GM23338 (cell line): ENCODE measurements around the gene BLOC1S3. TPM values are rescaled to one million over a fixed set of nuclear protein-coding genes. Genes with fewer than 3 reads are reported as not detected.

ENCODE experiments used
- ATAC-seq: fragments of 200-7000 bp; cut with Tn5 transposase; 3 replicates; pipeline ENCODE4 v1.9.1; 2020
- DNase-seq: peaks from one replicate; pipeline ENCODE4 v3.0.0-alpha.2; 2015; ENCODE audit warnings: low spot score
- H2AFZ ChIP-seq: fragments of 200-600 bp; sonication (generic); 2 replicates; pipeline ENCODE4 v1.8.0; 2016; ENCODE audit warnings: antibody characterized with exemption, mild to moderate bottlenecking, moderate library complexity
- H3F3A ChIP-seq: fragments of 200-600 bp; sonication (generic); replicated peaks from 2 replicates; pipeline ENCODE4 v1.8.0; 2017; ENCODE audit warnings: antibody characterized with exemption, mixed run types, low read depth
- H3K27ac ChIP-seq: fragments of 200-600 bp; sonication (generic); 2 replicates; pipeline ENCODE4 v1.6.1; 2016; ENCODE audit warnings: low read depth
- H3K27me3 ChIP-seq: fragments of 200-600 bp; sonication (generic); 2 replicates; pipeline ENCODE4 v1.8.0; 2016; ENCODE audit warnings: mild to moderate bottlenecking, mixed run types, moderate library complexity; ENCODE audit not compliant: insufficient read depth
- H3K36me3 ChIP-seq: fragments of 200-600 bp; sonication (generic); 2 replicates; pipeline ENCODE4 v1.8.0; 2016; ENCODE audit warnings: mild to moderate bottlenecking; ENCODE audit not compliant: insufficient read depth
- H3K4me1 ChIP-seq: fragments of 200-600 bp; sonication (generic); 2 replicates; pipeline ENCODE4 v1.8.0; 2016; ENCODE audit warnings: mild to moderate bottlenecking, moderate library complexity; ENCODE audit not compliant: insufficient read depth
- H3K4me2 ChIP-seq: fragments of 200-600 bp; sonication (generic); 2 replicates; pipeline ENCODE4 v1.7.1; 2017; ENCODE audit warnings: mixed run types
- H3K4me3 ChIP-seq: fragments of 200-600 bp; sonication (generic); 2 replicates; pipeline ENCODE4 v1.6.1; 2016; ENCODE audit warnings: mixed run types
- H3K79me2 ChIP-seq: fragments of 200-600 bp; sonication (generic); replicated peaks from 2 replicates; pipeline ENCODE4 v1.8.0; 2017; ENCODE audit warnings: mild to moderate bottlenecking; ENCODE audit not compliant: insufficient read depth
- H3K9me2 ChIP-seq: fragments of 200-600 bp; sonication (generic); 2 replicates; pipeline ENCODE4 v1.8.0; 2017; ENCODE audit not compliant: insufficient read depth
- H4K20me1 ChIP-seq: fragments of 200-600 bp; sonication (generic); replicated peaks from 2 replicates; pipeline ENCODE4 v1.8.0; 2017; ENCODE audit warnings: mild to moderate bottlenecking; ENCODE audit not compliant: insufficient read depth
- H3K27ac Mint-ChIP-seq: 2 replicates; pipeline ENCODE4 v1.8.0; 2020; ENCODE audit warnings: inconsistent platforms, mild to moderate bottlenecking, moderate library complexity, mixed read lengths
- H3K27me3 Mint-ChIP-seq: 3 replicates; pipeline ENCODE4 v1.8.0; 2022; ENCODE audit warnings: low read depth, mild to moderate bottlenecking, moderate library complexity, mixed read lengths, inconsistent platforms; ENCODE audit not compliant: insufficient read depth, poor library complexity
- H3K36me3 Mint-ChIP-seq: 3 replicates; pipeline ENCODE4 v1.8.0; 2021; ENCODE audit warnings: low read depth, mild to moderate bottlenecking, inconsistent platforms, moderate library complexity, mixed read lengths
- H3K4me1 Mint-ChIP-seq: 3 replicates; pipeline ENCODE4 v1.8.0; 2020; ENCODE audit warnings: mild to moderate bottlenecking, inconsistent platforms, mixed read lengths
- H3K4me3 Mint-ChIP-seq: 3 replicates; pipeline ENCODE4 v1.8.0; 2021; ENCODE audit warnings: moderate library complexity, mild to moderate bottlenecking, inconsistent platforms, mixed read lengths
- H3K9me3 Mint-ChIP-seq: 3 replicates; pipeline ENCODE4 v1.8.0; 2020; ENCODE audit warnings: moderate library complexity, mild to moderate bottlenecking, inconsistent platforms, mixed read lengths
- CREB1 ChIP-seq: fragments of 250-450 bp; sonication (Bioruptor Pico); IDR thresholded peaks from 2 replicates; pipeline ENCODE4 v1.5.0; 2020; ENCODE audit warnings: low read depth, mild to moderate bottlenecking, moderate library complexity
- JUNB ChIP-seq: IDR thresholded peaks from one replicate; pipeline ENCODE4 v1.6.1; 2016; ENCODE audit warnings: antibody characterized with exemption; ENCODE audit not compliant: unreplicated experiment
- ZNF331 ChIP-seq: fragments of 250-450 bp; sonication (Bioruptor Pico); IDR thresholded peaks from 2 replicates; pipeline ENCODE4 v1.5.0; 2020; ENCODE audit warnings: low read depth, mild to moderate bottlenecking, moderate library complexity
- long read RNA-seq: library from polyadenylated mRNA; unstranded; transcript quantifications from one replicate; pipeline ENCODE4 v2.0.0, GENCODE V29; 2020; ENCODE audit not compliant: unreplicated experiment
- polyA plus RNA-seq: library from polyadenylated mRNA; unstranded; fragments of >200 nt; fragmentation: Nextera tagmentation; extraction: Ambion mirVana; gene quantifications from 2 replicates; pipeline ENCODE4 v1.2.1, GENCODE V29; 2016
- total RNA-seq: library from RNA; depleted of rRNA; stranded (reverse); fragments of >200 nt; shearing (Covaris generic); gene quantifications from 2 replicates; pipeline ENCODE4 v1.2.3, GENCODE V29; 2014; rRNA removed
- TF ChIP-seq, protein P1 (sequence below): fragments of 250-450 bp; sonication (Bioruptor Pico); IDR thresholded peaks from 2 replicates; pipeline ENCODE4 v1.5.0; 2020; ENCODE audit warnings: mild to moderate bottlenecking, moderate library complexity
- TF ChIP-seq, protein P2 (sequence below), 2 experiments: fragments of 200-600 bp in 1 of 2; sonication (generic) in 1 of 2; conservative IDR thresholded peaks; 2 replicates each; pipeline versions ENCODE4 v1.5.1 to v1.6.1; 2016 to 2017; ENCODE audit warnings: antibody characterized with exemption in 2 of 2, low read depth in 2 of 2, mild to moderate bottlenecking in 2 of 2, moderate library complexity in 1 of 2

BLOC1S3 gene, protein sequence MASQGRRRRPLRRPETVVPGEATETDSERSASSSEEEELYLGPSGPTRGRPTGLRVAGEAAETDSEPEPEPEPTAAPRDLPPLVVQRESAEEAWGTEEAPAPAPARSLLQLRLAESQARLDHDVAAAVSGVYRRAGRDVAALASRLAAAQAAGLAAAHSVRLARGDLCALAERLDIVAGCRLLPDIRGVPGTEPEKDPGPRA
- 15.9 and 16.0 TPM in 2 replicates for total RNA-seq
- 2.5 and 5.0 TPM in 2 replicates for polyA plus RNA-seq
- long read RNA-seq = 0 reads

DNA sequence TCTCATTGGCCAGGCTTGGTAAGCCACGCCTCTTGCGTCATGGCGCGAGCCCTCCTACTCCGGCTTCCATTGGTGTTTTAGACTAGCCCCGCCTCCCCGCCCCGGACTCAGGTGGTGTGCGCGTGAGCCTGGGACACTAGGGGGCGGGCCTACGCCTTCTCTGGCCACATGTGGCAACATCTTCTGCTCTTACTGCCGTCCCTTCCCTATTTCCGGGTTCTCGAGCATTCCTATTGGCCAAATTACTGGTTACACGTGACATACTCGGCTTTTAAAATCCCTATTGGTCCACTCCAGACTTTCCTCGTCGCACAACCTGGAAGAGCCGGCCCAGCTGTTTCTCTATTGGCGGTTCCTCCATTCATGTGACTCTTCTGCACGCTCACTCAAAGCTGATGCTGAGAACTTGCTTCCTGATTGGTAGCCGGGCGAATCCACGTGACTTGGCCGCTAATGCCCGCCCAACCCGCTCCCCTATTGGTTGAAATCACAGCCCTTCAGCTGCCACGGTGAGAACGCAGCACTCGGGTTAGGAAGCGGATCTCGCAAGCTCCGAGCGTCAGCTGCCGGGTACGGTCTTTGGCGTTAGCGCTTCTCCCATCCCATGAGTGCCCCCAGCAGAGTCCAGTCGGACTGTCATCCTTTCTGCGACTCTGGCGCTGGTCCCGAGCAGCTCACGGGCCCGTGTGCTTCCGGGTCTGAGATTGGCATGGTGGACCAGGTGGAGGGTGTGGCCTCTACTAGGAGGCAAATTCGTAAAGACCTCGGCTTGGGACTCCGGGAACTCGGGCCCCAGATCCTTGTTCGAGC lies at the start of gene BLOC1S3:
Gene BLOC1S3, plus strand, starts transcription at position 523 of the 810 bp plus-strand sequence. CDS start 513 bp downstream, outside the sequence.
- Histone ChIP-seq H3K4me1 (peaks cover 3% of the 10 kb centered on the region; the same call in 1 of the 2 replicates), H3K27me3 (peaks cover 6% of the 10 kb centered on the region; the same call in 1 of the 2 replicates), H4K20me1 (no peaks in the 10 kb centered on the region), H3K9me2 (no peaks in the 10 kb centered on the region), H3K36me3 (no peaks in the 10 kb centered on the region), H3K4me3 (peak within 1 kb of the TSS; percentile 64), H3K4me2 (peak within 1 kb of the TSS; percentile 98), H2AFZ (peak within 1 kb of the TSS; percentile 94), H3K27ac (peak within 1 kb of the TSS; percentile 7), H3K79me2 (peaks cover 15% of the 10 kb centered on the region), H3F3A (0 out of 2 replicates have a peak, but pooled peaks cover 4% of the 10 kb centered on the region)
- ATAC-seq (peak; percentile 85), DNase-seq (peak; percentile 100)
- Mint-ChIP-seq H3K4me1 (no peaks in the 10 kb centered on the region; the same call in 2 of the 3 replicates), H3K27ac (peak within 1 kb of the TSS; percentile 96), H3K4me3 (peak within 1 kb of the TSS; percentile 95), H3K36me3 (peaks cover 3% of the 10 kb centered on the region; the same call in 1 of the 3 replicates), H3K27me3 (peaks cover 21% of the 10 kb centered on the region), H3K9me3 (no peaks in the 10 kb centered on the region)
- peak; percentile 88 for TF ChIP-seq CREB1 (CRISPR knock-in tag)
- TF ChIP-seq, protein P1, sequence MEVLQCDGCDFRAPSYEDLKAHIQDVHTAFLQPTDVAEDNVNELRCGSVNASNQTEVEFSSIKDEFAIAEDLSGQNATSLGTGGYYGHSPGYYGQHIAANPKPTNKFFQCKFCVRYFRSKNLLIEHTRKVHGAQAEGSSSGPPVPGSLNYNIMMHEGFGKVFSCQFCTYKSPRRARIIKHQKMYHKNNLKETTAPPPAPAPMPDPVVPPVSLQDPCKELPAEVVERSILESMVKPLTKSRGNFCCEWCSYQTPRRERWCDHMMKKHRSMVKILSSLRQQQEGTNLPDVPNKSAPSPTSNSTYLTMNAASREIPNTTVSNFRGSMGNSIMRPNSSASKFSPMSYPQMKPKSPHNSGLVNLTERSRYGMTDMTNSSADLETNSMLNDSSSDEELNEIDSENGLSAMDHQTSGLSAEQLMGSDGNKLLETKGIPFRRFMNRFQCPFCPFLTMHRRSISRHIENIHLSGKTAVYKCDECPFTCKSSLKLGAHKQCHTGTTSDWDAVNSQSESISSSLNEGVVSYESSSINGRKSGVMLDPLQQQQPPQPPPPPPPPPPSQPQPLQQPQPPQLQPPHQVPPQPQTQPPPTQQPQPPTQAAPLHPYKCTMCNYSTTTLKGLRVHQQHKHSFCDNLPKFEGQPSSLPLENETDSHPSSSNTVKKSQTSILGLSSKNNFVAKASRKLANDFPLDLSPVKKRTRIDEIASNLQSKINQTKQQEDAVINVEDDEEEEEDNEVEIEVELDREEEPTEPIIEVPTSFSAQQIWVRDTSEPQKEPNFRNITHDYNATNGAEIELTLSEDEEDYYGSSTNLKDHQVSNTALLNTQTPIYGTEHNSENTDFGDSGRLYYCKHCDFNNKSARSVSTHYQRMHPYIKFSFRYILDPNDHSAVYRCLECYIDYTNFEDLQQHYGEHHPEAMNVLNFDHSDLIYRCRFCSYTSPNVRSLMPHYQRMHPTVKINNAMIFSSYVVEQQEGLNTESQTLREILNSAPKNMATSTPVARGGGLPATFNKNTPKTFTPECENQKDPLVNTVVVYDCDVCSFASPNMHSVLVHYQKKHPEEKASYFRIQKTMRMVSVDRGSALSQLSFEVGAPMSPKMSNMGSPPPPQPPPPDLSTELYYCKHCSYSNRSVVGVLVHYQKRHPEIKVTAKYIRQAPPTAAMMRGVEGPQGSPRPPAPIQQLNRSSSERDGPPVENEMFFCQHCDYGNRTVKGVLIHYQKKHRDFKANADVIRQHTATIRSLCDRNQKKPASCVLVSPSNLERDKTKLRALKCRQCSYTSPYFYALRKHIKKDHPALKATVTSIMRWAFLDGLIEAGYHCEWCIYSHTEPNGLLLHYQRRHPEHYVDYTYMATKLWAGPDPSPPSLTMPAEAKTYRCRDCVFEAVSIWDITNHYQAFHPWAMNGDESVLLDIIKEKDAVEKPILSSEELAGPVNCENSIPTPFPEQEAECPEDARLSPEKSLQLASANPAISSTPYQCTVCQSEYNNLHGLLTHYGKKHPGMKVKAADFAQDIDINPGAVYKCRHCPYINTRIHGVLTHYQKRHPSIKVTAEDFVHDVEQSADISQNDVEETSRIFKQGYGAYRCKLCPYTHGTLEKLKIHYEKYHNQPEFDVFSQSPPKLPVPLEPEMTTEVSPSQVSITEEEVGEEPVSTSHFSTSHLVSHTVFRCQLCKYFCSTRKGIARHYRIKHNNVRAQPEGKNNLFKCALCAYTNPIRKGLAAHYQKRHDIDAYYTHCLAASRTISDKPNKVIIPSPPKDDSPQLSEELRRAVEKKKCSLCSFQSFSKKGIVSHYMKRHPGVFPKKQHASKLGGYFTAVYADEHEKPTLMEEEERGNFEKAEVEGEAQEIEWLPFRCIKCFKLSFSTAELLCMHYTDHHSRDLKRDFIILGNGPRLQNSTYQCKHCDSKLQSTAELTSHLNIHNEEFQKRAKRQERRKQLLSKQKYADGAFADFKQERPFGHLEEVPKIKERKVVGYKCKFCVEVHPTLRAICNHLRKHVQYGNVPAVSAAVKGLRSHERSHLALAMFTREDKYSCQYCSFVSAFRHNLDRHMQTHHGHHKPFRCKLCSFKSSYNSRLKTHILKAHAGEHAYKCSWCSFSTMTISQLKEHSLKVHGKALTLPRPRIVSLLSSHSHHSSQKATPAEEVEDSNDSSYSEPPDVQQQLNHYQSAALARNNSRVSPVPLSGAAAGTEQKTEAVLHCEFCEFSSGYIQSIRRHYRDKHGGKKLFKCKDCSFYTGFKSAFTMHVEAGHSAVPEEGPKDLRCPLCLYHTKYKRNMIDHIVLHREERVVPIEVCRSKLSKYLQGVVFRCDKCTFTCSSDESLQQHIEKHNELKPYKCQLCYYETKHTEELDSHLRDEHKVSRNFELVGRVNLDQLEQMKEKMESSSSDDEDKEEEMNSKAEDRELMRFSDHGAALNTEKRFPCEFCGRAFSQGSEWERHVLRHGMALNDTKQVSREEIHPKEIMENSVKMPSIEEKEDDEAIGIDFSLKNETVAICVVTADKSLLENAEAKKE (CRISPR knock-in tag) = no peak
- TF ChIP-seq JUNB = no peak
- TF ChIP-seq ZNF331 (CRISPR knock-in tag) = no peak
- TF ChIP-seq, protein P2, sequence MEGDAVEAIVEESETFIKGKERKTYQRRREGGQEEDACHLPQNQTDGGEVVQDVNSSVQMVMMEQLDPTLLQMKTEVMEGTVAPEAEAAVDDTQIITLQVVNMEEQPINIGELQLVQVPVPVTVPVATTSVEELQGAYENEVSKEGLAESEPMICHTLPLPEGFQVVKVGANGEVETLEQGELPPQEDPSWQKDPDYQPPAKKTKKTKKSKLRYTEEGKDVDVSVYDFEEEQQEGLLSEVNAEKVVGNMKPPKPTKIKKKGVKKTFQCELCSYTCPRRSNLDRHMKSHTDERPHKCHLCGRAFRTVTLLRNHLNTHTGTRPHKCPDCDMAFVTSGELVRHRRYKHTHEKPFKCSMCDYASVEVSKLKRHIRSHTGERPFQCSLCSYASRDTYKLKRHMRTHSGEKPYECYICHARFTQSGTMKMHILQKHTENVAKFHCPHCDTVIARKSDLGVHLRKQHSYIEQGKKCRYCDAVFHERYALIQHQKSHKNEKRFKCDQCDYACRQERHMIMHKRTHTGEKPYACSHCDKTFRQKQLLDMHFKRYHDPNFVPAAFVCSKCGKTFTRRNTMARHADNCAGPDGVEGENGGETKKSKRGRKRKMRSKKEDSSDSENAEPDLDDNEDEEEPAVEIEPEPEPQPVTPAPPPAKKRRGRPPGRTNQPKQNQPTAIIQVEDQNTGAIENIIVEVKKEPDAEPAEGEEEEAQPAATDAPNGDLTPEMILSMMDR (conservative IDR thresholded peaks at IDR 0.05; ENCODE audit: low read depth in 2 of 2) = peak; percentile 25 to 58; a peak in 3 of 4 replicates
